Gastrocnemius medialis (tissue), 4 donors: Measurements from ENCODE around the gene KCTD16.

ENCODE experiments used
- CTCF ChIP-seq, 5 experiments: fragments of 450-650 bp in 3 of 5; fragments of 200-600 bp in 2 of 5; sonication (generic) in 2 of 5; IDR thresholded peaks in 4 of 5; conservative IDR thresholded peaks in 1 of 5; 1 replicate in 4 of 5; 2 replicates in 1 of 5; pipeline ENCODE4 v1.5.1; 2016 to 2019; ENCODE audit warnings: antibody characterized with exemption in 5 of 5, mild to moderate bottlenecking in 3 of 5, moderate library complexity in 3 of 5
- POLR2A ChIP-seq, 2 donors: fragments of 450-650 bp; IDR thresholded peaks; one replicate each; pipeline ENCODE4 v1.6.1; 2017; ENCODE audit warnings: antibody characterized with exemption in 2 of 2, mild to moderate bottlenecking in 2 of 2, moderate library complexity in 2 of 2

GRCh38 chr5:144377207-144377606, 206.5 kb downstream of the KCTD16 start:
- TF ChIP-seq POLR2A (IDR thresholded peaks at IDR 0.05) (no peak), CTCF (IDR thresholded peaks at IDR 0.05 in 4 of 5, conservative IDR thresholded peaks at IDR 0.05 in 1 of 5) (no peak)
